ENCODE data around the gene SLC25A53.

- no peak for TF ChIP-seq CTCF (IDR thresholded peaks at IDR 0.05; ENCODE audit: poor library complexity)
- no peak for TF ChIP-seq EZH2 (IDR thresholded peaks at IDR 0.05; ENCODE audit: borderline replicate concordance)
- TF ChIP-seq EZH2phosphoT487 (IDR thresholded peaks at IDR 0.05; ENCODE audit: low read depth, severe bottlenecking, unreplicated experiment), result no peak
These were observed 70.9 kb downstream of the SLC25A53 start for GRCh38 chrX:104085919-104086318.
